Left renal cortex interstitium (tissue), 4 donors: ENCODE results near the gene AK1. TPM values are rescaled to one million over a fixed set of nuclear protein-coding genes. Genes with fewer than 3 reads are reported as not detected.

Experiments used
- DNase-seq, 4 donors: peaks; one replicate each; pipeline ENCODE4 v3.0.0-alpha.2; 2013; ENCODE audit warnings: low read depth in 4 of 4, low spot score in 2 of 4, missing footprints in 1 of 4
- polyA plus RNA-seq, 4 donors: library from polyadenylated mRNA; unstranded; fragments of 120-200 nt; gene quantifications; one replicate each; pipeline ENCODE4 v1.2.1, GENCODE V29; 2013; ENCODE audit not compliant: insufficient read length in 4 of 4

AK1 gene
- polyA plus RNA-seq: 10 to 100 TPM; 38.3 to 60.4 (median 48.1) TPM

- no peak for DNase-seq
These were observed at the start of gene AK1 for GRCh38 chr9:127877566-127877998. Gene AK1 (minus strand): TSS chr9:127877675. CDS start chr9:127874617, 3,058 bp downstream.

- no peak for DNase-seq
These were observed 49.4 kb upstream of the AK1 start for GRCh38 chr9:127926906-127927200.

- no peak for DNase-seq
These were observed 48.8 kb upstream of the AK1 start for GRCh38 chr9:127925959-127926905.

- DNase-seq: no peak
These were observed 47.4 kb upstream of the AK1 start for GRCh38 chr9:127924736-127925444.

GRCh38 chr9:127923771-127924170, 46.3 kb upstream of the AK1 start:
- no peak for DNase-seq

- DNase-seq: no peak
These were observed 45.6 kb upstream of the AK1 start for GRCh38 chr9:127923046-127923445.

GRCh38 chr9:127921557-127922120, 44.2 kb upstream of the AK1 start:
- no peak for DNase-seq

GRCh38 chr9:127920794-127921193, 43.3 kb upstream of the AK1 start:
- no peak for DNase-seq

GRCh38 chr9:127919253-127919815, 41.9 kb upstream of the AK1 start:
- DNase-seq: no peak

GRCh38 chr9:127918183-127919107, 41.0 kb upstream of the AK1 start:
- no peak for DNase-seq

GRCh38 chr9:127917603-127918002, 40.1 kb upstream of the AK1 start:
- DNase-seq: no peak

- DNase-seq: no peak
These were observed 39.5 kb upstream of the AK1 start, which contains the start of gene ST6GALNAC4 for GRCh38 chr9:127916720-127917581. Gene ST6GALNAC4 (minus strand): TSS chr9:127917041. CDS start chr9:127916419, 622 bp downstream.

GRCh38 chr9:127915801-127916719, 38.6 kb upstream of the AK1 start:
- DNase-seq: no peak

- DNase-seq: no peak
These were observed 37.9 kb upstream of the AK1 start for GRCh38 chr9:127915325-127915752.

- DNase-seq: no peak
These were observed 36.2 kb upstream of the AK1 start for GRCh38 chr9:127913682-127914081.

- no peak for DNase-seq
These were observed 35.4 kb upstream of the AK1 start for GRCh38 chr9:127912882-127913281.

GRCh38 chr9:127912296-127912695, 34.8 kb upstream of the AK1 start:
- DNase-seq: no peak
